Activated B cell treated with CpG ODN at 0.5 μM for 24 hours (primary cell): Measurements from ENCODE around the gene TNNC2. TPM values are rescaled to one million over a fixed set of nuclear protein-coding genes. Genes with fewer than 3 reads are reported as not detected.

Experiments
- ATAC-seq: fragments of 200-7000 bp; cut with Tn5 transposase; one replicate; pipeline ENCODE4 v1.10.0; 2021; ENCODE audit warnings: low read depth, mild to moderate bottlenecking, moderate library complexity
- CTCF ChIA-PET: fragments of 350-600 bp; sonication (Branson Sonifier 250); formaldehyde crosslinking; loops from one replicate; lab custom pipeline; 2021; ENCODE audit warnings: antibody characterized with exemption; lab: Charles Lee
- POLR2A ChIA-PET: fragments of 350-600 bp; sonication (Branson Sonifier 250); formaldehyde crosslinking; loops from one replicate; lab custom pipeline; 2021; ENCODE audit warnings: antibody characterized with exemption; lab: Charles Lee
- DNase-seq: peaks from one replicate; pipeline ENCODE4 v3.0.0; 2022
- H3K27ac Mint-ChIP-seq: one replicate; pipeline ENCODE4 v1.8.0; 2020; ENCODE audit warnings: mixed read lengths
- H3K27me3 Mint-ChIP-seq: one replicate; pipeline ENCODE4 v1.8.0; 2021; ENCODE audit warnings: mixed read lengths
- H3K36me3 Mint-ChIP-seq: one replicate; pipeline ENCODE4 v1.8.0; 2021; ENCODE audit warnings: low read depth, mixed read lengths
- H3K4me1 Mint-ChIP-seq: one replicate; pipeline ENCODE4 v1.8.0; 2021; ENCODE audit warnings: mixed read lengths
- H3K4me3 Mint-ChIP-seq: one replicate; pipeline ENCODE4 v1.8.0; 2020; ENCODE audit warnings: mild to moderate bottlenecking, mixed read lengths
- H3K9me3 Mint-ChIP-seq: one replicate; pipeline ENCODE4 v1.8.0; 2020; ENCODE audit warnings: mixed read lengths
- CTCF ChIP-seq: fragments of 200-600 bp; IDR thresholded peaks from one replicate; pipeline ENCODE4 v1.8.0; 2022; ENCODE audit warnings: antibody characterized with exemption, mild to moderate bottlenecking
- intact Hi-C: fragments of 100-400 bp; cut with micrococcal nuclease; formaldehyde crosslinking; loops from one replicate; pipeline ENCODE4 v1.15.1; 2024
- total RNA-seq: library from RNA; stranded (reverse); gene quantifications from 2 replicates; pipeline ENCODE4 v1.2.3, GENCODE V29; 2022

The TNNC2 gene
- total RNA-seq, 1 donor from 2014 or later, result not detected

GRCh38 chr20:45861221-45862075 lies 34.3 kb upstream of the TNNC2 start:
- peaks cover 9% of the 10 kb centered on the region for H3K36me3 Mint-ChIP-seq
- ChIA-PET POLR2A (interaction anchor here (0.6 to 1.1 kb wide), 3 partner anchors 12 to 483 kb away, joined by 3 read pairs; no protein-coding TSS in a partner anchor), CTCF (no interaction called here)
- H3K9me3 Mint-ChIP-seq, result no peaks in the 10 kb centered on the region
- no peaks in the 10 kb centered on the region for H3K27me3 Mint-ChIP-seq
- ATAC-seq (no peak), DNase-seq (no peak)
- H3K27ac Mint-ChIP-seq, result no peak overlapping the region
- TF ChIP-seq CTCF, result no peak
- H3K4me3 Mint-ChIP-seq, result no peak overlapping the region
- peaks cover 27% of the 10 kb centered on the region for H3K4me1 Mint-ChIP-seq
- intact Hi-C loops, result no loop called here

DNA sequence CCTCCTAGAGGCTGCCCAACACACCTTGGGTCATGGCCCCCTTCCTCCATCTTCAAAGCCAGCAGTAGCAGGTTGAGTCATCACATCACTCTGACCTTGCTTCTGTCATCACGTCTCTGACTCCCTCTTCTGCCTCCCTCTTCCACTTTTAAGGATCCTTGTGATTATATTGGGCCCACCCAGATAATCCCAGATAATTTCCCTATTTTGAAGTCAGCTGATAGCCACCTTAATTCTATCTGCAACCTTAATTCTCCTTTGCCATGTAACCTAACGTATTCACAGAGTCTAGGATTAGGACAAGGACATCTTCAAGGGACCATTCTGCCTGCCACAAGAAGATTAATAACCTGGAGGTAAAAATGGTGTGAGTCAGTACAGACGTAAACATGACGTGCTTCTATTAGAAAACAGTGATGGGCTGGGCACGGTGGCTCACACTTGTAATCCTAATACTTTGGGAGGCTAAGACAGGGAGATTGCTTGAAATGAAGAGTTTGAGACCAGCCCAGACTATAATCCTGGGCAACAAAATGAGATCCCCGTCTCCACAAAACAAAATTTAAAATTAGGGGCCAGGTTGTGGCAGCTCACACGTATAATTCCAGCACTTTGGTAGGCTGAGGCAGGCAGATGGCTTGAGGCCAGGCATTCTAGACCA lies 33.6 kb upstream of the TNNC2 start:
- no peak for TF ChIP-seq CTCF
- POLR2A ChIA-PET, result interaction anchor here (1.3 kb wide), 1 partner anchor 74 kb away, joined by 3 read pairs; no protein-coding TSS in a partner anchor
- Mint-ChIP-seq H3K4me1 (peaks cover 35% of the 10 kb centered on the region), H3K9me3 (no peaks in the 10 kb centered on the region), H3K36me3 (peaks cover 9% of the 10 kb centered on the region), H3K27me3 (no peaks in the 10 kb centered on the region), H3K4me3 (no peak overlapping the region), H3K27ac (no peak overlapping the region)
- no peak for DNase-seq
- no peak for ATAC-seq
- CTCF ChIA-PET, result no interaction called here
- intact Hi-C loops, result no loop called here

- Mint-ChIP-seq H3K36me3 (peaks cover 9% of the 10 kb centered on the region), H3K27ac (no peak overlapping the region), H3K9me3 (no peaks in the 10 kb centered on the region), H3K4me3 (no peak overlapping the region), H3K27me3 (no peaks in the 10 kb centered on the region), H3K4me1 (peaks cover 39% of the 10 kb centered on the region)
- CTCF ChIA-PET, result no interaction called here
- POLR2A ChIA-PET, result interaction anchor here (1.3 kb wide), 1 partner anchor 75 kb away, joined by 3 read pairs; no protein-coding TSS in a partner anchor
- intact Hi-C loops, result no loop called here
- no peak for TF ChIP-seq CTCF
- ATAC-seq (no peak), DNase-seq (no peak)
Measured at GRCh38 chr20:45859916-45860315, 32.8 kb upstream of the TNNC2 start.

GRCh38 chr20:45857882-45858216 lies 30.7 kb upstream of the TNNC2 start:
- peak overlapping the region; percentile 94 for H3K4me3 Mint-ChIP-seq
- intact Hi-C loops, result loop anchor here (1.0 to 2.0 kb wide), 8 partner anchors 16 to 231 kb away; partner anchors contain the start of genes CTSA, NCOA5, NEURL2 and UBE2C
- peaks cover 20% of the 10 kb centered on the region for H3K36me3 Mint-ChIP-seq
- no peaks in the 10 kb centered on the region for H3K9me3 Mint-ChIP-seq
- ATAC-seq, result peak; percentile 8
- TF ChIP-seq CTCF, result no peak
- peaks cover 48% of the 10 kb centered on the region for H3K4me1 Mint-ChIP-seq
- POLR2A ChIA-PET, result interaction anchor here (0.6 to 2.6 kb wide), 10 partner anchors 20 to 506 kb away, joined by 3 to 39 read pairs (median 7); partner anchors contain the start of genes PCIF1, PLTP and ZSWIM1
- DNase-seq, result no peak
- no peaks in the 10 kb centered on the region for H3K27me3 Mint-ChIP-seq
- CTCF ChIA-PET, result no interaction called here
- H3K27ac Mint-ChIP-seq, result peak overlapping the region; percentile 94
